GM18861 (cell line): ENCODE data around the gene MISP.

ENCODE experiments used
- ATAC-seq: cut with Tn5 transposase; IDR thresholded peaks from one replicate; pipeline ENCODE4 v1.9.1; 2021; ENCODE audit not compliant: unreplicated experiment

The MISP gene

GRCh38 chr19:795691-796581 lies 45.0 kb downstream of the MISP start:
- ATAC-seq, result no peak

- ATAC-seq, result peak; percentile 65
Observed at GRCh38 chr19:796692-797527, 46.0 kb downstream of the MISP start, which contains the start of gene PTBP1. TSS of gene PTBP1 (plus strand) at chr19:797452. CDS start at chr19:797498, 46 bp downstream.

- ATAC-seq, result peak; percentile 26
Observed at GRCh38 chr19:797528-798414, 46.9 kb downstream of the MISP start.

- no peak for ATAC-seq
Observed at GRCh38 chr19:798415-799075, 47.6 kb downstream of the MISP start.

- no peak for ATAC-seq
Observed at GRCh38 chr19:799076-799881, 48.4 kb downstream of the MISP start.

- no peak for ATAC-seq
Observed at GRCh38 chr19:800360-801029, 49.6 kb downstream of the MISP start.

- no peak for ATAC-seq
Observed at GRCh38 chr19:801030-801860, 50.3 kb downstream of the MISP start.

GRCh38 chr19:801861-802497 lies 51.1 kb downstream of the MISP start:
- no peak for ATAC-seq

- ATAC-seq, result no peak
Observed at GRCh38 chr19:802498-803098, 51.7 kb downstream of the MISP start.

- no peak for ATAC-seq
Observed at GRCh38 chr19:803099-803561, 52.2 kb downstream of the MISP start.

- no peak for ATAC-seq
Observed at GRCh38 chr19:803686-804418, 52.9 kb downstream of the MISP start.

- no peak for ATAC-seq
Observed at GRCh38 chr19:804419-805165, 53.7 kb downstream of the MISP start.

- no peak for ATAC-seq
Observed at GRCh38 chr19:805166-805551, 54.2 kb downstream of the MISP start.

- ATAC-seq, result no peak
Observed at GRCh38 chr19:805600-806550, 55.0 kb downstream of the MISP start.
